Kidney (tissue), 14 donors: ENCODE data around the gene CPLX3. TPM values are rescaled to one million over a fixed set of nuclear protein-coding genes. Genes with fewer than 3 reads are reported as not detected.

Experiments
- DNase-seq, 5 donors: peaks; one replicate each; pipeline ENCODE4 v3.0.0-alpha.2; 2013 to 2020
- FAIRE-seq: peaks from 2 replicates; lab custom pipeline; 2012; peaks lifted over from hg19 to GRCh38; lab: Jason Lieb, UNC
- H3K27ac ChIP-seq, 2 donors: one replicate each; pipeline ENCODE4 v1.7.0; 2013; ENCODE audit warnings: low read depth in 2 of 2, low read length in 2 of 2, inconsistent platforms in 1 of 2
- H3K27me3 ChIP-seq: one replicate; pipeline ENCODE4 v1.7.1; 2013; ENCODE audit warnings: low read length, inconsistent platforms; ENCODE audit not compliant: control insufficient read depth, insufficient read depth
- H3K36me3 ChIP-seq, 3 donors: one replicate each; pipeline versions ENCODE4 v1.7.0 to v1.7.1; 2013; ENCODE audit warnings: low read length in 3 of 3, control low read depth in 1 of 3, inconsistent platforms in 1 of 3; ENCODE audit not compliant: insufficient read depth in 3 of 3, control insufficient read depth in 2 of 3
- H3K4me1 ChIP-seq, 3 donors: one replicate each; pipeline versions ENCODE4 v1.7.0 to v1.7.1; 2013; ENCODE audit warnings: low read length in 3 of 3, inconsistent platforms in 1 of 3, low read depth in 1 of 3; ENCODE audit not compliant: control insufficient read depth in 2 of 3, insufficient read depth in 2 of 3
- H3K4me3 ChIP-seq, 3 donors: one replicate each; pipeline versions ENCODE4 v1.7.0 to v1.8.1; 2013; ENCODE audit warnings: low read length in 3 of 3, control low read depth in 1 of 3, inconsistent platforms in 1 of 3
- H3K9ac ChIP-seq, 3 donors: one replicate each; pipeline versions ENCODE4 v1.7.0 to v1.7.1; 2013; ENCODE audit warnings: low read length in 3 of 3, control low read depth in 1 of 3, inconsistent platforms in 1 of 3
- H3K9me3 ChIP-seq, 3 donors: one replicate each; pipeline versions ENCODE4 v1.7.0 to v1.7.1; 2013; ENCODE audit warnings: low read length in 3 of 3, control low read depth in 1 of 3, inconsistent platforms in 1 of 3; ENCODE audit not compliant: control insufficient read depth in 2 of 3, insufficient read depth in 1 of 3
- intact Hi-C: fragments of 100-400 bp; cut with DNase I; formaldehyde crosslinking; loops from one replicate; pipeline ENCODE4 v1.11.1; 2022
- polyA plus RNA-seq: library from polyadenylated mRNA; stranded (reverse); fragments of 350-450 nt; fragmentation: Illumina TruSeq; extraction: RNeasy Lipid Tissue Mini Kit (QIAGEN cat#74804); gene quantifications from one replicate; pipeline ENCODE4 v1.2.3, GENCODE V29; 2014; ENCODE audit warnings: low read depth, low replicate concordance; ENCODE audit not compliant: insufficient read depth
- total RNA-seq: library from RNA; stranded (reverse); fragmentation: NEBNext Ultra II Directional; extraction: Animal tissue kit (Norgen Biotek cat#: 25700); gene quantifications from one replicate; pipeline ENCODE4 v1.2.1, GENCODE V29; 2021
- TF ChIP-seq, protein P1 (sequence below): IDR thresholded peaks from 3 replicates; pipeline ENCODE4 v1.5.1; 2012; ENCODE audit warnings: mild to moderate bottlenecking, moderate library complexity, borderline replicate concordance; ENCODE audit not compliant: insufficient read depth; ENCODE audit errors: extremely low read depth
- donor health status: control.
- donor health status: control.
- donor health status: control.
- donor health status: control.
- donor health status: control.
- donor health status: DM: yes; HTN: yes; CAD: no.
- donor health status: Normal renal cell carcinoma (clear cell type).

CPLX3 gene
- total and polyA plus RNA-seq, 2 donors from 2014 or later, result not detected

- Histone ChIP-seq H3K4me1 (peaks cover 8 to 47% (median 41%) of the 10 kb centered on the region in 3 donors), H3K9me3 (no peaks in the 10 kb centered on the region), H3K27me3 (no peaks in the 10 kb centered on the region), H3K4me3 (no peak overlapping the region), H3K36me3 (no peaks in the 10 kb centered on the region), H3K9ac (peak overlapping the region in 1 of 3 donors; percentile 13), H3K27ac (peak overlapping the region; percentile 68 to 80)
- DNase-seq, result no peak
- TF ChIP-seq, protein P1, sequence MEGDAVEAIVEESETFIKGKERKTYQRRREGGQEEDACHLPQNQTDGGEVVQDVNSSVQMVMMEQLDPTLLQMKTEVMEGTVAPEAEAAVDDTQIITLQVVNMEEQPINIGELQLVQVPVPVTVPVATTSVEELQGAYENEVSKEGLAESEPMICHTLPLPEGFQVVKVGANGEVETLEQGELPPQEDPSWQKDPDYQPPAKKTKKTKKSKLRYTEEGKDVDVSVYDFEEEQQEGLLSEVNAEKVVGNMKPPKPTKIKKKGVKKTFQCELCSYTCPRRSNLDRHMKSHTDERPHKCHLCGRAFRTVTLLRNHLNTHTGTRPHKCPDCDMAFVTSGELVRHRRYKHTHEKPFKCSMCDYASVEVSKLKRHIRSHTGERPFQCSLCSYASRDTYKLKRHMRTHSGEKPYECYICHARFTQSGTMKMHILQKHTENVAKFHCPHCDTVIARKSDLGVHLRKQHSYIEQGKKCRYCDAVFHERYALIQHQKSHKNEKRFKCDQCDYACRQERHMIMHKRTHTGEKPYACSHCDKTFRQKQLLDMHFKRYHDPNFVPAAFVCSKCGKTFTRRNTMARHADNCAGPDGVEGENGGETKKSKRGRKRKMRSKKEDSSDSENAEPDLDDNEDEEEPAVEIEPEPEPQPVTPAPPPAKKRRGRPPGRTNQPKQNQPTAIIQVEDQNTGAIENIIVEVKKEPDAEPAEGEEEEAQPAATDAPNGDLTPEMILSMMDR, result no peak
- FAIRE-seq, result no peak
- intact Hi-C loops, result no loop called here
Measured at GRCh38 chr15:74867466-74868038, 41.1 kb downstream of the CPLX3 start.

- Histone ChIP-seq H3K27ac (peak overlapping the region; percentile 68 to 80), H3K4me3 (peak overlapping the region in 1 of 3 donors; percentile 9), H3K9ac (peak overlapping the region in 1 of 3 donors; percentile 13), H3K9me3 (no peaks in the 10 kb centered on the region), H3K27me3 (no peaks in the 10 kb centered on the region), H3K36me3 (no peaks in the 10 kb centered on the region), H3K4me1 (peaks cover 8 to 48% (median 41%) of the 10 kb centered on the region in 3 donors)
- TF ChIP-seq, protein P1, result no peak
- FAIRE-seq, result no peak
- intact Hi-C loops, result no loop called here
- no peak for DNase-seq
Measured at GRCh38 chr15:74868059-74868458, 41.6 kb downstream of the CPLX3 start.

DNA sequence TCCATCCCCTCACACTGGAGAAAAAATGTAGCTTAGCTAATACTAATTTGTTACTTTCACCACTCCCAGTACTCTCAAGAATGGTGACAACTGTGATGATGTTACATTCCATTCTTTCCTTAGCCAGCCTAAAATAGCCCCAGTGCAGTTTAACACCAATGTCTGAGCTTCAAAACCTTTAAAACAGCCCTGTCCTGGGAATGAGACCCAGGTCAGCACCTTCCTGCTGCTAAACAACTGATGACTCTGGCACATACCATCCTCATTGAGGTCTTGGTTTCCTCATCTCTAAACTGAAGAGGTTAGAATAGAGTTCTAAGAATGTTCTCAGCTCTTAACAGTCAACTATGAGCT lies 42.9 kb downstream of the CPLX3 start:
- H3K4me1 ChIP-seq, result peaks cover 8 to 50% (median 45%) of the 10 kb centered on the region in 3 donors
- intact Hi-C loops, result no loop called here
- peak overlapping the region; percentile 81 to 82 for H3K27ac ChIP-seq
- DNase-seq, result no peak
- TF ChIP-seq, protein P1, result no peak
- no peaks in the 10 kb centered on the region for H3K36me3 ChIP-seq
- H3K4me3 ChIP-seq, result peak overlapping the region in 2 of 3 donors; percentile 19 to 56
- H3K9me3 ChIP-seq, result no peaks in the 10 kb centered on the region
- H3K9ac ChIP-seq, result no peak overlapping the region
- FAIRE-seq, result no peak
- no peaks in the 10 kb centered on the region for H3K27me3 ChIP-seq
